MG63 (cell line): ENCODE data around the gene COL5A2. TPM values are rescaled to one million over a fixed set of nuclear protein-coding genes. Genes with fewer than 3 reads are reported as not detected.

Source experiments
- DNase-seq: peaks from one replicate; pipeline ENCODE4 v3.0.0-alpha.2; 2020
- H3K27me3 ChIP-seq: fragments of 250-450 bp; sonication (Bioruptor Pico); 2 replicates; pipeline ENCODE4 v1.5.1; 2020; ENCODE audit warnings: mild to moderate bottlenecking, moderate library complexity
- H3K36me3 ChIP-seq: fragments of 250-450 bp; sonication (Bioruptor Pico); 2 replicates; pipeline ENCODE4 v1.5.1; 2020; ENCODE audit warnings: mild to moderate bottlenecking, moderate library complexity
- H3K4me3 ChIP-seq: fragments of 250-450 bp; sonication (Bioruptor Pico); 2 replicates; pipeline ENCODE4 v1.5.1; 2020; ENCODE audit warnings: mild to moderate bottlenecking, moderate library complexity
- H3K9me3 ChIP-seq: fragments of 250-450 bp; sonication (Bioruptor Pico); 2 replicates; pipeline ENCODE4 v1.5.1; 2020; ENCODE audit warnings: mild to moderate bottlenecking, moderate library complexity
- total RNA-seq: library from RNA; depleted of rRNA; stranded (reverse); fragments of >200 nt; shearing (Covaris generic); gene quantifications from 2 replicates; pipeline ENCODE4 v1.2.3, GENCODE V29; 2014; ENCODE audit warnings: low replicate concordance

COL5A2 gene
- total RNA-seq, 1 experiment from 2014 or later: 488 TPM

DNA sequence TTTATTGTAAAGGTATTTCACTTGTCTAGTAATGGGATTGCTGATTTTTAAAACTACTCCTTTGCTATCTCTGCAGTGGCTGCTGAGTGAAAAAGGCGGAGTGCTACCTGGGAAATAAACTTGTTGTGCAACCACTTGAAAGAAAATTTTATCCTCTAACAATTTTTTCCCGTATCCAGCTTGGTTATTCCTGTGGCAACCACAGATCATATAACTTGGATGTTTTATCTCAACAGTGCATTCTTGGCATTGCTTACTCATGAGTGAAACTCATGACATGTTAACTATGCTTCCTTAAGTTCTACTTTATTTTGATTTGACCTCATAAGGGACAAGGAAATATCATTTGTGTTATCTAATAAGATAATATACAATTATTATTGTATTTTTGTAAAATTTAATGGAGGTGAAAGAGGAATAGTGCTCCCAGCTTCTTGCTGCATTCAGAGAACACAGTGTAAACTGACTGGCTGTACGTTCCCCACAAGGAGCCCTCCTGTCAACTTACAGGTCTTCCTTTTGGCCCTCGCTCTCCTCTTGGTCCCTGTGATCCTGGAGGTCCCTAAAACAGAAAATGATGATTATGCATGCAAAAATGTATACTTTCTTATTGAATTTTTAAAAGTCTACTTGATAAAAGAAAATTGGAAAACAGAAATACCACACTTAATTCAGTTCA, 82.7 kb downstream of the COL5A2 start:
- peaks cover 65% of the 10 kb centered on the region for H3K36me3 ChIP-seq
- H3K4me3 ChIP-seq: no peak overlapping the region
- no peaks in the 10 kb centered on the region for H3K27me3 ChIP-seq
- DNase-seq: no peak
- H3K9me3 ChIP-seq: no peaks in the 10 kb centered on the region

- no peaks in the 10 kb centered on the region for H3K9me3 ChIP-seq
- no peak overlapping the region for H3K4me3 ChIP-seq
- H3K27me3 ChIP-seq: no peaks in the 10 kb centered on the region
- H3K36me3 ChIP-seq: peaks cover 75% of the 10 kb centered on the region
- DNase-seq: no peak
These were observed 84.5 kb downstream of the COL5A2 start for GRCh38 chr2:189095101-189095500.

- peak; percentile 15 for DNase-seq
- no peaks in the 10 kb centered on the region for H3K27me3 ChIP-seq
- H3K4me3 ChIP-seq: no peak overlapping the region
- H3K36me3 ChIP-seq: peaks cover 81% of the 10 kb centered on the region
- H3K9me3 ChIP-seq: no peaks in the 10 kb centered on the region
These were observed 86.6 kb downstream of the COL5A2 start for GRCh38 chr2:189092936-189093335.

DNA sequence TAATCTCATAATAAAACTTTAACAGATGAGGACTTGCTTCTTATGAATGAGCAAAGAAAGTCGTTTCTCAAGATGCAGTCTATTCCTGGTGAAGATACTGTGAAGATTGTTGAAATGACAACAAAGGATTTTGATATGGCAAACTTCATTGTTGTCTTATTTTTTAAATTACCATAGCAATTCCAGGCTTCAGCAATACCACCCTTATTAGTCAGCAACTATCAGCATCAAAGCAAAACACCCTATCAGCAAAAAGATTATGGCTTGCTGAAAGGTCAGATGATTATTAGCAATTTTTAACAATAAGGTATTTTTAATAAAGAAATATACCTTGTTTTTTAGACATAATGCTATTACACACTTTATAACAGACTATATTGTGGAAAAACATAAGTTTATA, 88.3 kb downstream of the COL5A2 start:
- H3K4me3 ChIP-seq: no peak overlapping the region
- no peaks in the 10 kb centered on the region for H3K9me3 ChIP-seq
- no peak for DNase-seq
- H3K27me3 ChIP-seq: no peaks in the 10 kb centered on the region
- peaks cover 84% of the 10 kb centered on the region for H3K36me3 ChIP-seq

- H3K4me3 ChIP-seq: no peak overlapping the region
- no peak for DNase-seq
- H3K9me3 ChIP-seq: no peaks in the 10 kb centered on the region
- peaks cover 91% of the 10 kb centered on the region for H3K36me3 ChIP-seq
- no peaks in the 10 kb centered on the region for H3K27me3 ChIP-seq
These were observed 90.9 kb downstream of the COL5A2 start for GRCh38 chr2:189088591-189089205.

DNA sequence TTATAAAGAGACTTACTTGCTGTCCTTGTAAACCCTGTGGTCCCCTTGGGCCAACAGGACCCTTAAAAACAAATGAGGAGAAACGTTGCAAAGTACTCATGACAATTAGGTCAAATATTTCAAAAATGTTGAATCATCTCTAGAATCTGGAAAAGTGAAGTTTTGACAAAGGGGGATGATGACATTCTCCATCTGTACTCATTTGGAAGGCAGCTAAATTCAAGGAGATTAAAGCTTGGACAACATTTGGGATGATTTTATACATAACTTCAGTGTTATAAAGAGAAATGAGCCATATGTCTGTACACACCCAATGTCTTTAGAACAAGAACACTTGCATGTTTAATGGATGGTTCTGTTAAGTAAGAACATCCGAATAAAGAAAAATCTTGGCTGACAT, 92.9 kb downstream of the COL5A2 start:
- Histone ChIP-seq H3K27me3 (no peaks in the 10 kb centered on the region), H3K36me3 (peaks cover 94% of the 10 kb centered on the region), H3K4me3 (no peak overlapping the region), H3K9me3 (no peaks in the 10 kb centered on the region)
- no peak for DNase-seq

GRCh38 chr2:189086250-189086649, 93.3 kb downstream of the COL5A2 start:
- no peaks in the 10 kb centered on the region for H3K27me3 ChIP-seq
- no peaks in the 10 kb centered on the region for H3K9me3 ChIP-seq
- H3K36me3 ChIP-seq: peaks cover 94% of the 10 kb centered on the region
- DNase-seq: no peak
- H3K4me3 ChIP-seq: no peak overlapping the region

DNA sequence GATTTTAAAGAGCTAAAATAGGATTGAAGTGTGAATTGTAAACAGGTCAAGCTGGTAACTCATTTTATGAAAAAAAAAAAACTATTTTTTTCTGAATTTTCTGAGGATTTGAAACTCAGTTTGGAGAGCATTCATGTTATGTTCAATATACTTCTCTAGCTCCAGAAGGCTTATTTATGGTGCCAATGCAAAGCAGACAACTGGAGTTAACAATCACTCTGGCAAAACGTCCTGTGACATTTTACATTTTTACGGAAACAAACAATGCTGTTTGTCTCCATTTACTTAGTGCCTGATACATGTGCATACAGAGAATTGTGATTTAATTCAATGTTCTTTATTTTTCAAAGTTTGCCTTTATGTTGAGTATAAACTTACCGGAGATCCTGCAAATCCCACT, 96.0 kb downstream of the COL5A2 start:
- no peaks in the 10 kb centered on the region for H3K9me3 ChIP-seq
- no peaks in the 10 kb centered on the region for H3K27me3 ChIP-seq
- no peak for DNase-seq
- H3K36me3 ChIP-seq: peaks cover 93% of the 10 kb centered on the region
- H3K4me3 ChIP-seq: no peak overlapping the region

- DNase-seq: no peak
- Histone ChIP-seq H3K9me3 (no peaks in the 10 kb centered on the region), H3K36me3 (peaks cover 93% of the 10 kb centered on the region), H3K27me3 (no peaks in the 10 kb centered on the region), H3K4me3 (no peak overlapping the region)
These were observed 96.5 kb downstream of the COL5A2 start for GRCh38 chr2:189083106-189083505.

DNA sequence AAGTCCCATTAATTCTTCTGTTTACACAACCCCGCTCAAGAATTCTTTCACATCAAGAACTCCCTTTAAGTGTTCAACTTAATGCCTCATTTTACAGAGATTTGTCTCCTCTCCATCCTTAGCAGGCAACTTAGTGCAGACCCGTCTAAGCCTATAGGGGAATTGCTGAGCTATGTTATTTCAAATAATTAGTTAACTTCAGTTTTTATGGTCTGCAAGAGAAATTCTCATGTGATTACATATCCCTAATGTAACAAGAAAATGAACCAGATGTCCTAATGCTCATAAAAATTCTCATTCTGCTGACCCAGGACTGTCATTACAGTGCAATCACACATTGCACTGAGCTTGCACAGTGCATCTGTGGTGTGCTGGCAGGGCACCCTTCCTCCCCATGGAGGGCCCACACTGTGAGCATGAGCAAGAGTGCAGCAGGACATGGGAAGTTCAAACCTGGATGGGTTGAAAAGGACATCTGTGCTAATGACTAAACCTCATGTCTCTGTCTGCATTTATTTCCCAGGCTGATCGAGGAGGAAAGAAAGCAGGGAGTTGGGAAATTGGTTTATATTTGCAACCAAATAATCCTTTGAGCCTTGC, 97.1 kb downstream of the COL5A2 start:
- peaks cover 95% of the 10 kb centered on the region for H3K36me3 ChIP-seq
- no peak for DNase-seq

GRCh38 chr2:189076572-189076971, 103.0 kb downstream of the COL5A2 start:
- Histone ChIP-seq H3K4me3 (no peak overlapping the region), H3K9me3 (no peaks in the 10 kb centered on the region), H3K36me3 (peaks cover 93% of the 10 kb centered on the region), H3K27me3 (no peaks in the 10 kb centered on the region)
- DNase-seq: peak; percentile 42

More for the DNA sequence above, 97.1 kb downstream of the COL5A2 start:
- no peaks in the 10 kb centered on the region for H3K27me3 ChIP-seq
- no peak overlapping the region for H3K4me3 ChIP-seq
- H3K9me3 ChIP-seq: no peaks in the 10 kb centered on the region

- Histone ChIP-seq H3K27me3 (no peaks in the 10 kb centered on the region), H3K4me3 (no peak overlapping the region), H3K9me3 (no peaks in the 10 kb centered on the region), H3K36me3 (peaks cover 93% of the 10 kb centered on the region)
- DNase-seq: no peak
These were observed 103.4 kb downstream of the COL5A2 start for GRCh38 chr2:189076120-189076519.

DNA sequence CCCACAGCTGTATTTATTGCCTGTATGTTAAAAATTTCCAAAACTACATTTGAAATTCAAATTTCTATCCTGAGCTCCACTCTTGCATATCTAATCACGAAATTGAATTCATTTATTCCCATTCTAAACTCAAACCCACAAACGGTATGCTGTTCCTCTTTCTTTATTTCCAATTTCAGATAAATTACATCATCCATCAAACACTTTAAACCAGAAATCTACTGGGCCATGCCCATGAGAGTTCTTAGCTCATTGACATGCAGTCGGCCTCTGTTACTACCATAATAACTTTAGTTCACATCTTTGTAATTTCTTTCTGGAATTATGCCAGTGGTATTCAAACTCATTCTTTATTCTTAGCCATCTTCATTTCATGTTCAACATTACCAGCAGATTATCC, 105.1 kb downstream of the COL5A2 start:
- no peaks in the 10 kb centered on the region for H3K9me3 ChIP-seq
- H3K36me3 ChIP-seq: peaks cover 94% of the 10 kb centered on the region
- no peaks in the 10 kb centered on the region for H3K27me3 ChIP-seq
- no peak for DNase-seq
- no peak overlapping the region for H3K4me3 ChIP-seq

DNA sequence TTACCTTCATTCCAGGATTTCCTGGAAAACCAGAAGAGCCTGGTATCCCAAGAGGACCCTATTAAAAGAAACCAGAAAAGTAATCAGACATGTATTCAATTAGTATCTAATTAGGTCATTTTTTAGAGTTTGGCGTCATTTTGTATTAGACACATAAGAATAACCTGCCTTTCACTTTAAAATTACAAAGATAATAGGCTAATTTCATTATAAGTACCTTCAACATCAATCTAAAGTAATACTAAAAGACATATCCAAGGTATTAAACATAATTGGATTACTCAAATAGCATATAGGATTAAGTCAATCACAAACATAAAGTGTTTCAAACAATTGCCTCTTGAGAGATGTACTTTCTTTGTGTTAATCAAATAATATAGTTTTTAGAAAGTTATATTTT, 107.5 kb downstream of the COL5A2 start:
- H3K4me3 ChIP-seq: no peak overlapping the region
- peaks cover 92% of the 10 kb centered on the region for H3K36me3 ChIP-seq
- DNase-seq: no peak
- H3K27me3 ChIP-seq: no peaks in the 10 kb centered on the region
- no peaks in the 10 kb centered on the region for H3K9me3 ChIP-seq

DNA sequence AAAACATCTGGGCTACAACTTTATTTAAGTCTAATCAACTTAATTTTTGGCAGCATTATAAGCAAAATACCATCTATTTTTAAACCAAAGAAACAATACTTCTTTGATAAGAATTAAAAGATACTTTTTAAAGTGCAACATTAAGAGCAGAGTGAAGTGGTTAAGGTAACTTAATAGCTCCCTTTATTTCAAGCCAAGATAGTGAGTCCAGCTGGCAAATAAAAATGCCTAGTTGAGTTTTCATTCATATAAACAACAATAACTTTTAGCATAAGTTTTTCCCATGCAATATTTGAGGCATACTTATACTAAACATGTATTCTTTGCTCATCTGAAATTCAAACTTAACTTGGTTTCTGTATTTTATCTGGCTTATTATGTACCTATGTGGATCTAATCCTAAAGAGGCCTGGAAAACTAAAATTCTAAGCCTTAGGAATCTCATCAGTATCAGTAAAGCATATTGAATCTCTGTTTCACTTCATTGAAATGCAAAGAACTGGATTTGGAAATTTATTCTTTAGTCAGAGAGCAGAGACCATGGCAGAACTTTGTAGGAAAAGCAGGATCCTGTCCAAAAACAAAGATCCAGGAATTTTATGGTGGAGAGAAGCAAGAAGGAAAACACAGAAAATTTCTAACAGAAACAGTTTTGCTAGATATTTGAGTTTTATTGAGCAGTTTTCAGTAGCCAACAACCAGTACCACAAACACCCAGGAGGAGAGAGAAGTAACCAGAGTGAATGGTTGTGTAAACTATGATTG, 109.5 kb downstream of the COL5A2 start:
- no peak for DNase-seq
- Histone ChIP-seq H3K27me3 (no peaks in the 10 kb centered on the region), H3K4me3 (no peak overlapping the region), H3K36me3 (peaks cover 92% of the 10 kb centered on the region), H3K9me3 (no peaks in the 10 kb centered on the region)

DNA sequence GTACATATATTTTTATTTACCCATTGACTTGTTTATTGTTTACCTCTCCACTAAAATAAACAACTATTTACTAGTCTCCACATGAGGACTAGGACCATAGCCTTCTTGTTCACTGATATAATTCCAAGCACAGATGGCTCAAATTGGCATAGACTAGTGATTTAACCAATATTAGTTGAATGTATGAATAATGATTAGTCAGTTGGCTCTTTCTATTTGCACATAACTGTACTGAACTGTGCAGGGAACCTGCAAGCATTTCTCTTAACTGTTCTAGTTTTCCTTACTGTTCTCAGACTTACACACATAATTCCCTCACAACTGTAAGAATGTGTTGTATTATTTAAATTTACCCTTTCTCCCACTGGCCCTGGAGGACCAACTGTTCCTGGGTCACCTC, 113.5 kb downstream of the COL5A2 start:
- Histone ChIP-seq H3K36me3 (peaks cover 98% of the 10 kb centered on the region), H3K27me3 (no peaks in the 10 kb centered on the region), H3K4me3 (no peak overlapping the region), H3K9me3 (no peaks in the 10 kb centered on the region)
- DNase-seq: no peak

DNA sequence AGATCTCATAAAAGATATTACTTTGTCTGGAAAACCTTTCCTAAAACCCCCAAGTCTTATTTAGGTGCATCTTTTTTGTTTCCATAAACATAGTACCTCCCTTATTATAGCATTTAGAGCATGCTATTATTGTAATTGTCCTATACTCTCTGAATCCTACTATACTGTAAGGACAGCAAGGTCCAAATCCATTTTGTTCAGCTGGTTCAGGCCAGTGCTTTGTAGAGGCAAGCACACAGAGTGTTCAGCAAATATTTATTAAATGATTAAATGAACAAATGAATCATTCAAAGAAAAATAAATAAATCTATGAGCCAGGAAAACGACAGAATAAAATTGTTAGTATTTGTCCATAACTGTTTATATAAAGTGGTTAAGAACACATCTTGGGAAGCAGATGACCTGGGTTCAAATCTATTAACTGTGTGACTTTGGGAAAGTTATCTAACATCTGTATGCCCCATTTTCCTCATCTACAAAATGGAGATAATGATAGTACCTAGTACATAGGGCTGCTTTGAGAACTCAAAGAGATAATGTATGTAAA, 119.4 kb downstream of the COL5A2 start:
- H3K9me3 ChIP-seq: no peaks in the 10 kb centered on the region
- DNase-seq: no peak
- no peak overlapping the region for H3K4me3 ChIP-seq
- H3K27me3 ChIP-seq: no peaks in the 10 kb centered on the region
- H3K36me3 ChIP-seq: peaks cover 92% of the 10 kb centered on the region
